HG03060 (cell line): Measurements from ENCODE around the gene RERE.
"Not testable (repeated sequence)": the region's sequence is repeated elsewhere in the genome, so short reads cannot be mapped to it uniquely, and the experiment has no call there.

ENCODE experiments used
- ATAC-seq: cut with Tn5 transposase; IDR thresholded peaks from one replicate; pipeline ENCODE4 v1.9.1; 2021; ENCODE audit warnings: low read depth, moderate number of reproducible peaks; ENCODE audit not compliant: unreplicated experiment

Gene RERE

DNA sequence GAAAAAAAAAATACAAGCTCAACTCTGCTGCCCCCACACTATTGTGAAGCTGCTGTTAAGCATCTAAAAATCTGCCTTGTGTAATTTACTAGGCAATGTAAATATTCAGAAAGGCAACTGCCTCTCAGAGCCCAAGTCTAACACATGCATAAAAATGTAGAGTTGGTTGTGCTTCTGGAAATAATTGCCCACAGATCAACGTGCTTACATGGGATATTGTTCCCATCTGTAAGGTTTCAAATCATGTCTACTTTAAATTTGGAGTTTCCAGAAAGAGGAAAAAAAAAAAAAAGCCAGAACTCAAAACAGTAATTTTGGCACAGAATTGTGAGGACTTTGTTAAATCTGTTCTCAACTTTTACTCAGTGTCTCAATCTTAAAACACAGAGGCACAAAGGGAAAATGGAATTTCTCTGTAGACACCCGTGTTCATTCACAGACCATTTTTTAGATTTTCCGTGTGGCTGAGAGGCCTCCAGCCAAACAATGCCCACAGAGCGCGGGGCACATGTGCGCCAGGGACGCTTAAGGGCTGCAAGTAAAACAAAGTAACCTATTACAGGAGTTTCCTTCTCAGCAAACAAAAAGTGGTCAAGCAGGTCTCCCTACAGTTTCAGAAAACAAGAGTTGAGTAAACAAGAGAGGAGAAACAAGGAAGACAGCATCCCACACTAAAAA is 115.5 kb downstream of the RERE start:
- no peak for ATAC-seq

DNA sequence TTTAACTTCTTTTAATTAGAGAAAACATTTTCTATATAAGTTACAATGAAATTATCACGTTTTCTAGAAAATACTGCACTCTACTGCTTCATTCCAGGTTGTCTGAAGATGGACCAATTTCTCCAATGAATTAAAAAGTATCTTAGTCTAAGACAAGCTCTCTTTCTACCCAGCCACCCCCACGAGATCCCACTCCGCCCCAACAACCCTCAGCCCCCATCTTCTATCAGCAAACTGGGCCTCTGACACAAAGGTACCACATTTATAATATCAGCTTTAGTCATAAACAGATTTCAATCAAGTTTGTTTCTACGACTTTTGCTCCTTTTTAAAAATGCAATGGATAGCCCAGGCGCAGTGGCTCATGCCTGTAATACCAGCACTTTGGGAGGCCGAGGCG is 117.8 kb downstream of the RERE start:
- ATAC-seq: no peak

DNA sequence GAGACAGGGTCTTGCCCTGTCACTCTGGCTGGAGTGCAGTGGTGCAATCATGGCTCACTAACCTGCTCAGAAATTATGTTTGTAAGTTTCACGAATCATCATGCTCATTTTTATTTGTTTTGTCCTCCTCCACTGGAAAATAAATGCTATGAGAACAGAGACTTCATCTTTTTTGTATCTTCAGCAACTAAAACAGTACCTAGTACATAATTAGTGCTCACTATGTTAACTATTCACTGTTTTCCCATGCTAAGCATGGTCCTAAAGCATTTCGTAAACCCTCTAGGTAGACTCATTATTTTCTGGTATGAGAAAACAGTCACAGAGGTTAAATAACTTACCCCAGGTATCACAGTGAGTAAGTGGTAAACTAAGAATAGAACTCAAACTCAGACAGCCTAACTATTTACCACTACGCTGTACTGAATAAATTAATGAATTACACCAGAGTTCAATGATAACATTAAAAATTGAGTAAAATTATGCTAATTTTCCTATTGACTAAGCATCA is 118.4 kb downstream of the RERE start:
- no peak for ATAC-seq

DNA sequence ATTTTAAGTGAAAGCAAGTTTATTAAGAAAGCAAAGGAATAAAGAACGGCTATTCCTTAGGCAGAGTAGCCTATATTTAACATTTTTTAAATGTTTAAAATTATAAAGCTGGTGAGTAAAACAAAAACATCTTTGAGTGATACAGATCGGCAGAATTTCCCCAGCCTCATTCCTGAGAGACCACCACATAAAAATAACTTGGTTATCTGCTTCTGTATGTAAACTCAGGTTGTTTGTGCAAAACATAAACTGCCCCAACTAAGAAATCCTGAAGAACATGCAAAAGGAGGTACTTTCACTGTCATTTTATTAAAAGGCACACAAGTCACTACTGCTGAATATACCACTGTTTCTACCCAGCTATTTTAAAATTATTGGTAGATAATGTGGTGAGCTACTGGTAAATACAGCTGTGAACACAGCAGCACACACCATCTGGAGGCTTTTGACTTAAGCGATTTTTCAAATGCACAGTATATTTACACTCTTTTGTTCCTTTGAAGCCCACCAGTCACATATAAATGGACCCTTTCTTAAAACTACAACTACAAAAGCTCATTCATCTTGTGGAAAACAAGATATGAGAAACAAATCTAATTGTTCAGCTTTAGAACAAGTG is 119.3 kb downstream of the RERE start:
- no peak for ATAC-seq

DNA sequence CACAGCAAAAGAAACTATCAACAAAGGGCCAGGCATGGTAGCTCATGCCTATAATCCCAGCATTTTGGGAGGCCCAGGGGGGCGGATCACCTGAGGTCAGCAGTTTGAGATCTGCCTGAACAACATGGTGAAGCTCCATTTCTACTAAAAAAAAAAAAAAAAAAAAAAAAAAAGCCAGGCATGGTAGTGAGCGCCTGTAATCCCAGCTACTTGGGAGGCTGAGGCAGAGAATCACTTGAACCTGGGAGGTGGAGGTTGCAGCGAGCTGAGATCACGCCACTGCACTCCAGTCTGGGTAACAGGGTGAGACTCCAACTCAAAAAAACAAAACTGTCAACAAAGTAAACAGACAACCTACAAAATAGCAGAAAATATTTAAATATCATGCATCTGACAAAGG is 122.0 kb downstream of the RERE start:
- not testable (repeated sequence) for ATAC-seq

DNA sequence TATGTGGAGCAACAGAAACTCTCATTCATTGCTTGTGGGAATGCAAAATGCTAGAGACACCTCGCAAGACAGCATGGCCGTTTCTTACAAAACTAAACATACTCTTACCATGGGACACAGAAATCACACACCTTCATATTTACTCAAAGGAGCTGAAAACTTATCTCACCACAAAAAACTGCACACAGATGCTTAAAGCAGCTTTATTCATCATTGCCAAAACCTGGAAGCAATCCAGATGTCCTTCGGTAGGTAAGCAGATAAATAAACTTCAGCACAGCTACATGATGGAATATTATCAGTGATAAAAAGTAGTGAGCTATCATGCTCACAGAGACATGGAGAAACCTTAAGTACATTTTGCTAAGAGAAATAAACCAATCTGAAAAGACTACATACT is 124.3 kb downstream of the RERE start:
- ATAC-seq: no peak

DNA sequence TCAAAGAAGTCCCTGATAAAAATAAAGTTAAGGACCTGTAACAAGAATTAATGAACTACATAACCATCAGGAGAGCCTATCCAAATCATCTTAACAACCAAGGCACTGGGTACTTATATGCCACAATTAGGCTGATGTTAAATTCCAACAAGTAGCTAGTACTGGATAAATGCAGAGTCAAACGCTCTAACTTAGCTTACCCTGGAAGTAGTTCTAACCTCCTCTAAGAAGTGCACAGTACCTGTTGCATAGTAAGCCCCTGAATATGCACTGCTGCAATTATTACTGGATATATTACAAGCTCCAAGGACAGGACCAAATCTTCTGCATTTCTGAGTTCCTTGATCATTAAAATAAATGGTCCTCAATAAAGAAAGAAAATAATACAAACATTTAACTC is 125.8 kb downstream of the RERE start:
- ATAC-seq: no peak

DNA sequence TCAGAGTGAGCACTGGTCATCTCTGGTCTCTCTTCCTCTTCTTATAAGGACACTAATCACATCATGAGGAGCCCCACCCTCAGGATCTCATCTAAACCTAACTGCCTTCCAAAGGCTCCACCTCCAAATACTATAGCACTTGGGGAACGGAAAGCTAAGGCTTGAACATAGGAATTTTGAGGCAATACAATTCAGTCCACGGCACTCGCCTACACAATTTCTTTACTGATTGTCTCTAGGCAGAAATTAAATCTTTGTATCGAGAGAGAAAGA is 127.3 kb downstream of the RERE start:
- no peak for ATAC-seq

DNA sequence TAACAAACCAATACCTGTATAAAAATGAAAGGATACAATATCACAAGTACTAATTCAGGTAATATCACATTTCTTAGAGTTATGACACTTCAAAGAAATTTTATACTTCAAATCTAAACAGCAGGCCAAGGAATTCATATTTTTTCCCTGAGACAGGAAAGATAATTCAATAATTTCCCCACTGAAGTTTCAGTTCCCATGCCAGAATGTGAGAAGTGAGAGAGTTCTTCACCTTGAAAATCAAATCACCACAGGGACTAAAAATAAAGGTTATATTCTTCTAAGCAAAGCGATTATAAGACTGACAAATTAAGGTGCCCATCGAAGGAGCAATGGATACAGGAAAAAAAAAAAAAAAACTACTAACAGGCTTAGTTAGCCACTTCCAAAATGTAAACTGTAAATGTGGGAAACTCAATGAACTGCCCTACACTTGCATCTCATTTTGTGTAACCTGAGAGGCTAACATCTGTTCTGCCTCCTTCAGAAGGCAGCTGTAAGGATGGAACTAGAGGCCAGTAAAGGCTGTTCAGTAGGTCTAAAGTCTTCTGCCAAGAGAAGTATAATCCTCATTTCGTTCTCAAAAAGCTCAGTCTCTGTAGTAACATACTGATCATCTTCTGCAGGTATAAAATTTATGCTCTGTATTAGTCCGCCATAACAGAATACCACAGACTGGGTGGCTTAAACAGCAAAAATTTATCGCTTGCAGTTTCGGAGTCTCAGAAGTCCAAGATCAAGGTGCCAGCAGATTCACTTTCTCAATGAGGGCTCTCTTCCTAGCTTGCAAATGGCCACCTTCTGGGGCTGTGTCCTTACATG is 127.8 kb downstream of the RERE start:
- no peak for ATAC-seq

DNA sequence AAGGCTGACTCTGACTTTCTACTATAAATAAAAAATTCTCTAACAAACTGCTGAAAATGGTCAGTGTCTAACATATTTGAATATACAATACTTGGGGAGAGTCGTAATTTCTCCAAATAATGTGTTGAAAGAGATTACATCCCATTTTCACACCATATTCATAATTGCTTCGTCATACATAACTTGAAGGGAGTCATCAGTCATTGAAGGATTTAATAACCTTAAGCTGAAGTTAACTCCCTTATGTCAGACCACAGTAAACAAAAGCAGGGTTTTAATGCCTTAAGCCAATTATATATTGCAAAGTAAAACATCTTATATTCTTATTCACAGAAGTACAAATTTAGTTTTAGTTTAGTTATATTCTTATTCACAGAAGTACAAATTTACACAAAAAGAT is 129.9 kb downstream of the RERE start:
- no peak for ATAC-seq

DNA sequence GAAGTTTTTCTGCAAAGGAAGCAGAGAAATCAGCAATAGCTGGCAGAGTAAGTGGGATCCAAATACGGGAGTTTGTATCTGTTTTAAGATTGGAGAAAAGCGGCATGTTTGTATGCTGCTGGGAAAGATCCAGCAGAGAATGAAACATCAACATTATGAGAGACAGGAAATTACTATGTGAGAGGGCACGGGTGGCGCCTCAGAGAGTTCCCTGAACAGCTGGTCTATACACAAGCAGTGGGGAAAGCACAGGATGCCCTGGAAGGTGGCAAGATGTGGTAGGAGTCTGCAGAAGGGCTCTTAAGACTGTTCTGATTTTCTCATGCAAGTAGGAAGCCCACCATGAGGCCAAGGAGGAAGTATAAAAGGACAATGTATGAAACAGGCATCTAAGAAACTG is 130.4 kb downstream of the RERE start:
- no peak for ATAC-seq

DNA sequence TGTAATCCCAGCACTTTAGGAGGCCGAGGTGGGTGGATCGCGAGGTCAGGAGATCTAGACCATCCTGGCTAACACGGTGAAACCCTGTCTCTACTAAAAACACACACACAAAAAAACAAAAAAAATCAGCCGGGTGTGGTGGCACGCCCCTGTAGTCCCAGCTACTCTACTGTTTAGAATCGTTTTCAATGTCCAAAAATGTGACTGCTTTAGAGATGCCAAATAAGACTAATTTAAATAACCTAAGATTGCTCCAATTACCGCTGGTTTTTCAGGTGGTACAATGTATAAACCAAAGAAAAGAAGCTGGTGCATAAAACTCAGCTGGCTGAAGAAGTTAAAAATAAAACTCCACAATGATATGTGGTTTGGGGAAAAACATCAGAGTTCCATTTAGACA is 132.0 kb downstream of the RERE start:
- no peak for ATAC-seq

DNA sequence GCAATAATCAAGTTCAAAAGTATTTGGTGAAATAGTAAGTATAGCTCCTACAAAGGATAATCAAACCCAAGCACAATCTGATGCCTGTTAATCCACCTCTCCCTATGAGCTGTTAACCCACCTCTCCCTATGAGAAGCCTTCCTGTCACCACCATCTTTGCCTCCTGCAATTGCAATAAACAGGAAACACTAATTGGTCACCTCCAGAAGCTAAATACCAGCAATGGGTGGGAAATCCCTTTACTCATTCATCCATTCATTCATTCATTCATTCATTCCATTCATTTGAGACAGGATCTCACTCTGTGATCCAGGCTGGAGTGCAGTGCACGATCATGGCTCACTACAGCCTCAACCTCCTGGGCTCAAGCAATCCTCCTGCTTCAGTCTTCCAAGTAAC is 132.8 kb downstream of the RERE start:
- no peak for ATAC-seq

DNA sequence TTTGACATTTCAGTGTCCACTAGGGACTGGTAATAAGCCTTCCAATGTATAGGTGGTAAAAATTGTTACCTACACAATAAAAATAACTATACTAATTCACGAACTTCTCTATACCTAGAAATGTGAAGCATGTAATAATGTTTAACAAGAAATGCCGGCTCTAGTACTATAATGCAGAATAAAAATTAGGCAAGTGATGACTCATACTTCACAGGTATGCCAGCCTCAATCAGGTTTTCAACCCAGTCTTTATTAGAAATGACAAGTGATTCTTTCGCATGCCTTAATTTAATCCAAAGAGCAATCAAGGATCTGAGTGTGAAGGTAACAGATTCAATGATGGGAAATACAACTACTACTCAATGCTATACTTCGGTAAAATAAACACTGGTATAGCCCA is 134.9 kb downstream of the RERE start:
- no peak for ATAC-seq

DNA sequence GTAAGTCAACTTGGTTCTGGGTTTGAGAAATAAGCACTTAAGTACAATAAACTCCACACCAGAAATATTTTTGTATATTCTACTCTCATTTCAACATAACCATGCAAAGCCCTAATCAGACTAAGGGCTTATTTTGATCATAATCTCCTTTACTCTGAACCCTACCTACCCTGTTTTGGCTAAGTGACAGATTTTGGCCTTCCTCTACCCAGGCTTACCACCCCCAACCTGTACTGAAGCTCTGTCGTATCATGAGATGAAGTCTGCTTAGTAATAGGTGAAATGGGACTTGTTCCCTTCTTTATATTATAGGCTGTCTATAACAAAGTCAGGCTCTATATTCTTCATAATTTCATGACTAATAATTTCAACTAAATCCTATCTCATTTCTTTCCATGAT is 135.5 kb downstream of the RERE start:
- no peak for ATAC-seq

DNA sequence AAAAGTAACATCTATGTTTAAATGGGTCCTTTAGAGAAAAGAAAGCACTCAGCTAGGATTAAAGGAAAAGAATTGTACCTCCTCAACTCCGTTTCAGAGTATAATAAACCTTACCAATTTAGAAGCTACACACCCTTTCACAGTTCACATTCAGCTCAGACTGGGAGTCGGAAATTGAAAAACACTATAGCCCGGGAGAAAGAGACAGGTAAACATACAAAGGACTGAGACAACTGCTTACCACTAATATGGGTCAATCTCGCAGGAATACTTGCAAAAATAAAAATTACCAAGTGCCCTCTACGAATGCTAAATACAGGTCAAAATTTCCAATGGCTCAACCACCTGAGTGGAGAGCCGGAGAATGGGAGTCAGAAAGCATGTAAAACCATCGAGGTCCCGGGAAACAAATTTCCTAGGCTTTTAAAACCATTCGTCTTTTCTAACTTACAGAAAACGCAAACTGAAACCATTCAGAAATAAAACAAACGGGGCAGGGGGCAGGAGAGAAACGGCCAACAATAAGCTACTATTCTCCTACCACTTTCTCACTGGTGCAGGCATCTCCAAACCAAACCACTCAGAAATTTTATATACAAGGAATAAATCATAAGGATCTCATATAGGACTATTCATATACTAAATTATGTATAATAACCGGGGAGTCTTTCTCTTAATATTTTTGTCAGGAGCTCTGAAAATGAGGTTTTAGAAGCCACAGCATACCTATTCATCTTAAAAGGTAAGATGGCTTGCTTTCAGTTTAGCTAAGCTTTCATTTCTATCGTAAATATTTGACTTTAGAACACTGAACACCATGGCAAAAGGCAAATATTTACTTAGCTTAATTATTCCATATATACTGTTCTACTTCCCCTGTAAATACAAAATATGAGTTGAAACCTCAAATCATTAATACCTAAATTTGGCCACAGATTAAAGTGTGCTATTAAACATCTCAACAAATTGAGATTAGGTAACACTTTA is 136.5 kb downstream of the RERE start:
- ATAC-seq: no peak

DNA sequence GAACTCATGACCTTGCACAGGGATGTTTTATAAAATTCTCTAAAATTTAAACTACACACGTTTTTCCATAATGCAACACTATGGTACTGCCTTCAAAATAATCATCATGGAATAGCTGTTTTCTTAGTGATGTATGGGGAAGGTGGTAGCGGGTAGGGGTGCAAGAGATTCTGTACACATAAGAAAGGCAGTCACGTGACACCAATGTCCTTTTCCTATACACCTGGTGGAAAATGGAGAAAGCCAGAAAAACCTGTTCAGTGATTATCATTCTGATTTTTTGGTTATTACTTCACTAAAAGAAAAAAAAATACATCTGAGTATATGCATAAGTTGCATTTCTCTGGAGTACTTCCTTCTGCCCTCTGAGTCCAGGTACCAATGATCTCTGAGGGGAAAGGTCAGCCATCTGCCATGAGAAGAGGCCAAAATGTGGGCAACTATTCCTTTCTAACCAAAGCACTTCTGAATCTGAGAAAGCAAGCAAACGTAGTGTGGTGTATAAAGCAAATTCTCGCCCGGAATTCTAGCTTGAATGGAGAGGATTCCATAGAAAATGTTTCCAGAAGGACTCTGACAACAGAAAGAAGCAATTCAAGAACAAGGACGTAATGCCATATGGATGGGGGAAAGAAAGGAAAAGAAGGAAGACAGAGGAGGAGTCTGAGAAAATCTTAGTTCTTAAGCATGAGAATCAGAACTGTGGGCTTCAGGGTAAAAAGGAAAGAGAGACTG is 137.3 kb downstream of the RERE start:
- no peak for ATAC-seq

DNA sequence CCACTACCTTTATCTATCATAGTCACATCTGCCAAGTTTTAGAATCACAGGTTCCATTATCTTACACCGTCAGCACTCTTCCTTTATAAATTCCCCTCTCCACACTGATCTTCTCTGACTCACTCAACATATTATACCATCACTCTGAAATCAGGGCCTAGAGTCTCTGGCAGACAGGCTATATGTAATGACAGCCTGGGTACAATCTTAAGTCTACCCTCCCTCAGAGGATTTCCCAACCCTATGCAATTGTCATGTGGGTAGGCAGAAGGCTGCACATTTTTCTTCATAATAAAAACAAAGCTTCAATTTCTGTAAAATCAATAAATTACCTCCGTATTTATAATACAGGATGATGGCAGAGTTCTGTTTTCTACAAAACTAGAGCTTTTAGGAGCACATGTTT is 138.0 kb downstream of the RERE start:
- no peak for ATAC-seq

DNA sequence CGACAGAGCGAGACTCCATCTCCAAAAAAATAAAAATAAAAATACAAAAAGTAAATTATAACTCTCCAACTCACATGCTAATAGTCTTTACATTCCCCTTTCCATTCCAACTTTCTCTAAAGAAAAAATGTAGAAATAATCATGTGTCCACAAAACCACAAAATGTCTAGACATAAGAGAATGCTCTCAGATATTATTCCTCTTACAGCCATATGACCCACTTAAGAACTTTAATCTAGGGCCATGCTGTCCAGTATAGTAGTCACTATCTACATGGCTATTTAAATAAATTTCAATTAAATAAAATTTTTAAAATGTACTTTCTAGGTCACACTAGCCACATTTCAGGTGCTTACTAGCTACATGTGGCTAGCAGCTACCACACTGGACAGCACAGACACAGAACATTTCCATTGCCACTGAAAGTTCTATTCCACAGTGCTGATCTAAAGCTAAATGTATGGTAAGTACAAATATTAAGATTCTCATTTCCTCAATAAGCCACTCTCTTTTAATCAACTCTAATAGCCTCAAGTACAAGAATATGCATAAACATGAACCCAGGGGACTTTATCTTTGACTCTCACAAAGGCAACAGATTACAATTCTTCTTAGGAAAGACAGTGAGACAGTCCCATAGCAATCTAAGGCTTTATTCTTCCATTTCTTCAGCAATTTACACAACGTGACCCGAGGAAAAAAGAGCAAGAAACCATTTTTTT is 138.6 kb downstream of the RERE start:
- ATAC-seq: no peak
